HG02642 (cell line): Measurements from ENCODE around the gene FOXO3.

Experiments used
- ATAC-seq: cut with Tn5 transposase; IDR thresholded peaks from one replicate; pipeline ENCODE4 v1.9.1; 2021; ENCODE audit warnings: mild to moderate bottlenecking; ENCODE audit not compliant: unreplicated experiment, poor library complexity

Gene FOXO3

DNA sequence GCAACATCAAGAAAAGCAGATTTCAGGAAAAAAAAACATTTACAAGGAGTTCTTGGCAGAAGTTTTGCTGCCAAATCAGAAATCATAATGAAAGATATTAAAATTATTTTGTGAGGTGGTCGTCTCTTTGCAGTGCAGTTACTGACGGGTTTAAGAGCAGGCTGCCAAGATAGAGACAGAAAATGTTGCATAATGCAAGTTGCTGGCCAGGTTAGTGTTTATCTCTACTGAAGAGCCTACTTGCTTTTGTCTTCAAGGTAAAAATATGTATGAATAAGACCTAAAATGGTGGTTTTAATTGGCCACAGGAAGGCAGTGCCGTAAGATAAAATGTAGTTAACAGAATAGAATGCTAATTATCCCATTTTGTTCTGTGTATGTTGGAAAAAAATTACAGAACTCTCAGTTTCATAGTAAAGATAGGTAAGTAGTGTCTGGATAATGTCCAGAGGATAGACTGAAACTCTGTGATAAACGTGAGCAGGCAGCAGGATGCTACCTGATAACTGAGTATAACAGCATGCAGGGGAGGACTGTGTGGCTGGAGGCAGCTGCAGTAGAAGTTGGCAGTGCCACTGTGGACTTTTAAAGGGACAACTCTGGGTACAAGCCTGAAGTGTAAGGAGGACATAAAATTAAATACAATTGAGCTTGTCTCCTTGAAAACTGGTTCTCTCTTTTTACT lies 13.9 kb downstream of the FOXO3 start:
- no peak for ATAC-seq

GRCh38 chr6:108575905-108576494 lies 15.3 kb downstream of the FOXO3 start:
- no peak for ATAC-seq

DNA sequence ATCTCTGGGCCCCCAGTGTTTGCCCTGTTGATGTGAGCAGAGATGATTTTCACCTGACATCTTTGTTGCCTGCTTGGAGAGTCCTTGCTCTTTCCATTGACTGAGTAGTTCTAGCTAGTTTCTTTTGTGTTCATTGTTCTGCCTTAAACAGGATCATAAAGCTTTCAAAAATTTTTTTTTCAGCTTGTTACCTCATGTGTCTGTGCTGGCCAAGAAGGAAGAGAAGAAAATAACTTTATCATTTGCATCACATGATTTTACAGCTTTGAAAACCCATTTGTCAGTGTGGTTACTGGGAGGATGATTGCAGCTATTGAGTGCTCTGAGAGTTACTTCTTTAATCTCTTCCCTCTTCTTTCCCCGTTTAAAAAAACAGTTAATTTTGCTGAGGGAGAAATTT lies 16.0 kb downstream of the FOXO3 start:
- no peak for ATAC-seq

GRCh38 chr6:108578166-108578565 lies 17.4 kb downstream of the FOXO3 start:
- ATAC-seq: no peak

DNA sequence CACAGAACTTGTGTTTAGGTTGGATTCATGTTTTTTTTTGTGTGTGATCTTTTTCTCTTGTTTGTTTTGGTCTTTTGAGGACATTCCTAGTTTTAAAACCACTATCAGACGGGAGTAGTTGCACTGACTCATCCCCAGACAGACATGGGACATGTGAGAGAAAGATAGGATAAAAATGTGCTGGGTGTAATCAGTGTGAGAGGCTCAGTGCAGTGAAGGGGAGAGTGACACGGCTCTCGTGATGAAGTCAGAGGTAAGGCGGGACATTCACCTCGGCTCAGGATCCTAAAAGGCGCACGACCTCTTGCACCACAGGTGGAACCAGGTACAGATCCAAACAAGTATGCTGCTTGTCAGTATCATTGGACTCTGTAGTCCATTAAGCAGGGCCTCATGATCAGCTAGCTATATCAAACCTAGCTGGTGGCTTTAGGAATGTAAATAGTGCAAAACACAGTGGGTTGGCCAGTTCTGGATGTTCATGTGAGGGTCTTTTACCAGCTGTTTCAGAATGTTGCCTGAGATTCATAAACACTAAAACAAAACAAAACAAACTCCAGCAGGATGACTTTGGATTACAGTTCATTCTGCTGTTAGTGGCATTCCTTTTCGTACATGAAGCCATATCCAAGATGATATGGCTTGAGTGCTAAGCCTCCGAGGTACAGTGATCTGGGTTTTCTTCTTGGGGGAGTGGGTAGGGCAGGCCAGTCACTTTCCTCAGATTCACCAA lies 18.0 kb downstream of the FOXO3 start:
- ATAC-seq: no peak

DNA sequence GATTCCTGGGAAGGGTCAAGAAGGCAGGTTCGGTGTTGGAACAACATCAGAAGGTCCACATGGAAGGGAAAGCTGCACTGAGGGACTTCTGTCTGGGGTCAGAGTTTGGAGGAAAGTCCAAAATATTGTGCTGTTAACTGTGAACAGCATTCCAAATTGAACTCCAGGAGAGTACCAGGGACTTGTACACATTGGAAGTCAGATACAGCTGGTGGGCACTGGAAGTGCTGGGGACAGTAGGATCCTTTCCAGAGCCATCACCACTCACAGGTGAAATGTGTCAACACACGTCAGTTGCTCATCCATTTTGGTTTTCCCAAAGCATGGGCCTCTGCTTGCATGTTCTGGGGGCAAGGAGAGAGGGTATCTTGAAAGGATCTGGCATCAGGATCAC lies 18.6 kb downstream of the FOXO3 start:
- no peak for ATAC-seq

DNA sequence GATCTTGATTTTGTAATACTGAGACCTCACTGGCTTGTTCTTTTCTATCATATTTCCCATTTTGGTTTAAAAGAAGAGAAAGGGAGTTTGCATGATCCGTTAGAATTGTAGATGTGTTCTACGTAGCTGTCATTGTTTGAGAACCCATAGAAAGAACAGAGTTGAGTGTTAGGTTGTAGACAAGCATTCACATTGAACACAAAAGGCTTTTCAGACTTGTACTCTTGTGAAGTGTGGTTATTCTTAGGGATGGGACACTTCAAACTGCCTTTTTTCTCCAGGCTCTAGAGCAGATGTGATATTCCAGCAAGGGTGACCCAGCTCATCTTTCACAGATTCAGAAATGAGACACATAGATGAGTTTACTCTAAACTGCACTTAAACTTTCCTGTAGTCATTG lies 19.9 kb downstream of the FOXO3 start:
- no peak for ATAC-seq

- no peak for ATAC-seq
Observed at GRCh38 chr6:108581237-108581931, 20.7 kb downstream of the FOXO3 start.

DNA sequence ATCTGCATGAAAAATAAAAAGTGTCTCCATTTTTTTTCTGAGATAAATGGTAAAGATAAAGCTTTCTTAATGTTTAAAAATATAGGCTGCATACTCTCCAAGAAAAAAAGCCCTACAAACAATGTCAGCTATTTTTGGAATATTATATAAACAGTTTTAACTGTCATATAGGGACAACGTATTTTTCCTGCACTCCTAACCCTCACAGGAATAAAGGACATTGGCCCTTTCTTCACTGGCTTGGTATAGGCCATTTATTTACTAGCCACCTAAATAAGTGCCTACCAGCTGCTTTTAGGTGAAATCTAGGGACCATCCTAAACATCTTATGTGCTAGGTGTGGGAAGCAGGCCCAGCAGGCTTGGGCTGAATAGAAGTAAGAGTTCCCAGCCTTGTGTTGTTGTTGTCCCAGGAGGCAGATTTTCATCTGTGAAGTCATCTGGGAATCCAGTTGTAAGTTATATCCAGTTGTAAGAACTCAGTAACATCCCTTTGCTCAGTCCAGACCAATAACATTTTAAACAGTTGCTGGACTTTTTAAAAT lies 21.3 kb downstream of the FOXO3 start:
- ATAC-seq: no peak

GRCh38 chr6:108582618-108583017 lies 21.9 kb downstream of the FOXO3 start:
- ATAC-seq: no peak

DNA sequence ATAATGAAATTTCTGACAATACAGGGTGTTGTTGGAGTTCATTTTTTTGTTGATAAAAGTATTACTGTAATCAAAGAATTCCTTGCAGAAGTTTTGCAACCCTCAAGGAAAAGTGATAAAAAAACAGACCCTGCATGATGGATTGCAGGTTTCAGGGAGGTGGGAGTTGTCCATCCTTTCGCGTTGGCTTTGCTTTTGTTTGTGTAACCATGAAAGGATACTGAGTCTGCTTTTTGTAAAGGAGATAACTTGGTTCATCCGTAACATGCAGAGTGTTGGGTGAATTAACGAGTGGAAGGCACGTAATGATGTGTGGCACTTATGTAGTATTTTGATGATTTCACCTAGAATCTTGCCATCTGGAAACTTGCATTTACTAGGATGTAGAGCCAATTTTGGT lies 23.6 kb downstream of the FOXO3 start:
- no peak for ATAC-seq

DNA sequence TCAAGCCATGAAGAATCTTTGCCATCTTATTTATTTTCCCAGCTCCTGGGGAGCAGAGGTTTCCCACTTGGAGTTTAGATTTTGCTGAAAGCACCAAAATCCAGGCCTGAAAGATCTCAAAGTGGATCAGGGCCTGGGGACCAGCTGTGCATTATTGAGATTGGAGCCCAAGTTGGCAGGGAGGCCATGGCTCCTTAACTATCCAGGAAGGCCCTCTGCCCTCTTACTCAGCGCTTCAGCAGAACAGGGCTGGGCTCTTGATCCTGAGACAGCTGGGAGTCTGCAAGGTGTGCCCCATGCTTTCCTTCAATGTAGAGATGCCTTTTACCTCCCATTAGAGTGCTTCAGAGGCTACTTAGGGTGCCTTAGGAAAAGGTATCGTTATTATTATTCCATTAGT lies 24.6 kb downstream of the FOXO3 start:
- no peak for ATAC-seq

DNA sequence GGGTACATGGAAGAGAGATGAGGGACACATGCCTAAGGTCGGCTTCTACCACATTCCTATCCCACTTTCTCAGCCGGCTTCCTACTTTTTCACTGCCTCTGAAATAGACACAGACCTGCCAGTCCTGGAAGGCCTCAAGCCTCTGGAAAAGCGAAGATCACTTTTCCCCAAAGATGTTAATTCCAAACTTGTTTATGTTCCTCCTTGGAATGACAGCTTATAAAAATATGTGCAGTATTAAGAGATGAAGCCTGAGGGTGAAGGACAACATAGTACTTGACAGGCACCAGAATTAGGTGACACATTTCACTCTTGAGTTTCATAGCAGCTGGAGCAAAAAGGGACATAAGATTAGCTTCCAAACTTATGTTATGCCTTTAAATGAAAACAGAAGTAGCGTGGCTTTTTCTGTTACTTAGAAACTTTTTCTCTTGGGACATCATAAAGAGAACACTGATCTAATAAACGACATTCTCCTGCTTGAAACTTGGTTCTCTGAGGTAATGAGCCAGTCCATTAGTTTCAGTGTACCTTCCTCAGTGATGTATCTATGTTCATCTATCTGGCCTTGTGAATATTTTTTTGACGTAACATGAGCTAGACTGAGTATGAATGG lies 25.3 kb downstream of the FOXO3 start:
- ATAC-seq: no peak

DNA sequence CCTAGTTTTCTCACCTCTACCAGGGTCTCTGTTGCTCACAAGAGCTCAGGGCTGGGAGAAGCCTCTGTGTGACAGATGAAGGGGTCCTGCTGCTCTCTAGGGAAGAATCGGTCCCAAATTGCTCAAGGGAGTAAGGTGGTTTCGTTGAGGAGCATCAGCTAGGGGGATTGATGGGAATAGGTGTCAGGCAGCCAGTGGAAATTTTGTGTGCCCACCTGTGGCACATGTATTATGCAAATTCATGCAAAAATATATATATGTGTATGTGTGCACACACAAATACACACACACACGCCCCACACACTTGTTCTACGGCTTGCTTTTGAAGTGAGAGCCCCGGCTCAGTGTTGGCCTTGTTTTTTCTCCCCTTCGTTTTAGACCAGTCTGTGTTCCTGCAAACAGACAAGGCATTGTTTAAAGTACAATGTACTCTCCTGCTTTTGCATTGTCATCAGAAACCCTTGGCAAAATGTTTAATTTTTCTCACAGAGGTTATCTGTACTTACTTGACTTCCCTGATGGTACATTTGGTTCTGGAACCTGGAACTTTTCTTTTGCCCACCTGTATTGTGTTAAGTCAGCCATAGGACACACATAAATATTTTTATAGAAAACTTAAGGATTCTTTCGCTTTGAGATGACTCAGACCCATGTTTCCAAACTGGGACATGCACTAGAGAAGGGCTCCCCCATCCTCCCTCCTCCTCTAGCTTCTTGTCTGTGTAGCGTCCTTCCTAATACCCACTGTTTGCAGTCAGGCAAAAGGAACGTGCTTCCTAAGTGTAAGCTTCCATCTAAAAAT lies 26.7 kb downstream of the FOXO3 start:
- no peak for ATAC-seq

GRCh38 chr6:108588586-108588985 lies 27.9 kb downstream of the FOXO3 start:
- no peak for ATAC-seq

DNA sequence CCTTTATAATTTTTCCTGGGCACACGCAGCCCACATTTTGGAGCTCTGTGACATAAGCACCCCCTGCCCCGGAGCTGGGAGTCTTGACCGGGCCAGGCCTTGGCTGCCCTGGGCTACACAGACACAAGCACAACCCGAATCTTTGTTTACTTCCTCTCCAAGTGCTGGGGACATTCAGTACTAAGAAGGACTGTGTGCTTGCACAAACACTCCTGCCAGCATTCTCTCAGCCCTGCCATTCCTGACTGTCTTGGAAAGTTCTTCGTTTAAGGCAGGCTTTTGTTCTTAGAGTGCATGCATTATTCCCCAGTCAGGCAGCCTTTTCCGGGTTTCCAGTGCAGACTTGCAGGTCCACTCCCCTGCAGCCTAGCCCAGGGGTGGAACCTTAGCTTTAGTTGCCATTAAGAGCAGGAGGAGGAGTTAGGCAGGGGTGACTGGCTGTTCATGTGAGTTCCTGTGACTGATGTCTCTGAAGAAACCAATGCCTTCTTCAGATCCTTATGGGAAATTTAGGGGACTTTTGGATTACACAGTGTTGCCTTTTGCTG lies 28.6 kb downstream of the FOXO3 start:
- ATAC-seq: no peak

- no peak for ATAC-seq
Observed at GRCh38 chr6:108591040-108591816, 30.5 kb downstream of the FOXO3 start.
